ENCODE results near the gene NTRK3.

- TF ChIP-seq, protein P1, sequence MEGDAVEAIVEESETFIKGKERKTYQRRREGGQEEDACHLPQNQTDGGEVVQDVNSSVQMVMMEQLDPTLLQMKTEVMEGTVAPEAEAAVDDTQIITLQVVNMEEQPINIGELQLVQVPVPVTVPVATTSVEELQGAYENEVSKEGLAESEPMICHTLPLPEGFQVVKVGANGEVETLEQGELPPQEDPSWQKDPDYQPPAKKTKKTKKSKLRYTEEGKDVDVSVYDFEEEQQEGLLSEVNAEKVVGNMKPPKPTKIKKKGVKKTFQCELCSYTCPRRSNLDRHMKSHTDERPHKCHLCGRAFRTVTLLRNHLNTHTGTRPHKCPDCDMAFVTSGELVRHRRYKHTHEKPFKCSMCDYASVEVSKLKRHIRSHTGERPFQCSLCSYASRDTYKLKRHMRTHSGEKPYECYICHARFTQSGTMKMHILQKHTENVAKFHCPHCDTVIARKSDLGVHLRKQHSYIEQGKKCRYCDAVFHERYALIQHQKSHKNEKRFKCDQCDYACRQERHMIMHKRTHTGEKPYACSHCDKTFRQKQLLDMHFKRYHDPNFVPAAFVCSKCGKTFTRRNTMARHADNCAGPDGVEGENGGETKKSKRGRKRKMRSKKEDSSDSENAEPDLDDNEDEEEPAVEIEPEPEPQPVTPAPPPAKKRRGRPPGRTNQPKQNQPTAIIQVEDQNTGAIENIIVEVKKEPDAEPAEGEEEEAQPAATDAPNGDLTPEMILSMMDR (optimal IDR thresholded peaks at IDR 0.05 in 1 of 3, IDR thresholded peaks at IDR 0.05 in 1 of 3, conservative IDR thresholded peaks at IDR 0.05 in 1 of 3; ENCODE audit: extremely low read depth in 1 of 3, insufficient read depth in 2 of 3, low read length in 3 of 3): no peak
- no peak for TF ChIP-seq EZH2 (IDR thresholded peaks at IDR 0.05; ENCODE audit: low read length)
Observed at GRCh38 chr15:88221836-88222235, 34.7 kb downstream of the NTRK3 start.
